ENCODE results near the gene PRPS1L1. TPM values are rescaled to one million over a fixed set of nuclear protein-coding genes. Genes with fewer than 3 reads are reported as not detected.
A peak's percentile ranks its signal among the peaks of the same experiment; 100 is the strongest.

The PRPS1L1 gene
- under 1 TPM in 1 of 4 donors, not detected in 3; 0.11 TPM for polyA plus RNA-seq (ENCODE audit: insufficient read length in 4 of 4)

DNA sequence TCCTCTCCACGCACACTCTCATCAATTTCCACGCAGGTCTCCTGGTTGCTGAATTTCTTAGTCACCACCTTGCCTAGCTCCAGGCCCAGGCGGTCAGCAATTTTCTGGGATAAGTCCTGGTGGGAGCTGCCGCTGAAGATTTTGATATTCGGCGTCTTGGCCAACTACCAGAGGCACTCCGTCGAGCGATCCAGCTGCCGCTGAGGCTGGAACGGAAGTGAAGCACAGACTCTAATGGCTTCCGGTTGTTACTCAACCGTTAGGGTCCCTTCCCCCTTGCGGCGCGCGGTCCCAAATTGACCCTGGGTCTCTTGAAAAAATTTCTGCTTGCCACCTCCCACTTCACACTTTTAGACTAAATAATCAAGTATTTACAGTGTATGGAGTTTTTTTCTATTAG lies at the start of gene PRPS1L1:
PRPS1L1 (minus strand) TSS at position 219 of the 400 bp plus-strand sequence.
- DNase-seq (ENCODE audit: low read depth in 4 of 4, low spot score in 2 of 4), result no peak

DNA sequence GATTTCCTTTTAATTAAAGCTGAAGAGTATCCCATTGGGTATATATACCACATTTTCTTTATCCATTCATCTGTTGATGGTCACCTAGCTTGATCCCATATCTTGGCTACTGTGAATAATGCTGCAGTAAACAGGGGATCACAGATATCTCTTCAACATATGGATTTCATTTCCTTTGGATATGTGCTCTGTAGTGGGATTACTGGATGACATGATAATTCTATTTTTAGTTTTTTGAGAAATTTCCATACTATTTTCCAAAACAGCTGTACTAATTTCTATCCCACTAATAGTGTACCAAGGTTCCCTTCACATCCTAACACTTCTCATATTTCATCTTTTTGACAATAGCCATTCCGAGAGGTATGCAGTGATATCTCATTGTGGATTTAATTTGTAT lies 48.8 kb upstream of the PRPS1L1 start:
- no peak for DNase-seq (ENCODE audit: low read depth in 4 of 4, low spot score in 2 of 4)

DNA sequence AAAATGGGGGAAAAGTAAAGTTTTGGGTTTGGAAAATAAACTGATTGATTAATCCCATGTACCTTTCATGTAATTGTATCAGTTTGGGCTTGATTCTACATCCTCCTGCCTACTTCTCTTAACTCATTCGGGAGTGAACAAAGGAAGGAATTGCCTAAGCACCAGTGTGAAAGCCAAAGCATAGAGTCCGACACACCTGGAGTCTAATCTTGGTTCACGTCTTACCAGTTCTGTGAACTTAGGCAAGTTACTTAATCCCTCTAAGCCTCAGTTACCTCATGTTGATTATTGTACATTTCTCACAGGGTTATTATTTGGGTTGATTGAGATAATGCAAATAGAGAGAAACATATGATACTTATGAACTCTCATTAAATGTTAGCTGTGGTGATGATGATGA lies 41.1 kb upstream of the PRPS1L1 start:
- DNase-seq (ENCODE audit: low read depth in 4 of 4, low spot score in 2 of 4), result no peak

DNA sequence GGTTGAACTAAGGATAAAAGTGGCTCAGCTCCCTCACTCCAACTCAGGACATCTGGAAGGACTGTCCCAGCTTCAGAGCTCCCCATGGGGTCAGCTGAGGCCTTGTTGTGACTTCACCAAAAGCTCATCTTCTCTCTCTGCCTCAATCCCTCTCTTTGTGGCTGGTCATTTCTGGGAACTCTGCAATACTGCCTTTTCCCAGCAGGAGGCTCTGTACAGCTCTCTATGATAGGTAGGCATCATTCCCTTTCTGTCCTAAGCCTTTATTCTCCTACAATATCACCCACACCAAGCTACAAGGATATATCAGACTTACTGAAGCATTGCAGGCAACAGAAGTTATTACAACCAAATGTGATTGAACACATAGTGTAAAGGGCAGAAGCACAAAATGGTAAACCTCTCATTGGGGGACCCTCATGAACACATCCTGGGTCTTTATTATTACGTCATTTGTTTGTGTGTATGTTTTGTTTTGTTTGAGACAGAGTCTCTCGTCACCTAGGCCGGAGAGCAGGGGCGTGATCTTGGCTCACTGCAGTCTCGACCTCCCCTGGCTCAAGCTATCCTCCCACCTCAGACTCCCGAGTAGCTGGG lies 36.7 kb upstream of the PRPS1L1 start:
- no peak for DNase-seq (ENCODE audit: low read depth in 4 of 4, low spot score in 2 of 4)

DNA sequence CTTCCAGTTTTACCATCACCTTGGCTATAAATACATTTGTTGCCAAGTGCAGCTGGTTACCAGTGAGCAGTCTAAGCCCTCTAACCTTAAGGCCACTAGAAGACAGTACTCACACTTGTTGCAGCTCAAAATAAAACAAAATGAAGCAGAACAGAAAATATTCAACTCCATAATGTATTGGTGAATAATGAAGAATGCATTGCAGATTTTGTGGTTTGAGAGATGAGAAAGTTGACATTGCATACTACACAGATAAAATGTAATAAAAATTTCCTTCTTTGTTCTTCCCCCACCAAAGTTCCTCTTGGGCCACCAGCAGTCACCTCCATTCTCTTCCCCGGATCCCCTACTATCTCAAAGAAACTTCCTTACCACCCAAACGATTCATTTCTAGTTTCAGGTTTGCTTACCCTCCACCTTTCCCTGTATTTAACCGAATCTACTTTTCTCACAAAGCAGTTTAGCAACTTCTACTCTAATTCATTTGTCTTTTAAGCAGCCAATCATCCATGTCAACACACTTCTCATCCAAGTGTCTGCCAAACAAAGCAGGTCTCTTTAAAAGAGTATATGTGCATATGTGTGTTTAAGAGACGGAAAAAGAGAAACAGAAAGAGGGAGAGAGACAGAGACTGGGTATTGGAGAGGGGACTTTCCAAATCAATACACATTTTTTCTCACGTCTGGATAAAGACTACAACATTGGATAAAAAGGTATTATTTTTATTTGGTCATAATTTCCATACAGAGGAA lies 35.7 kb upstream of the PRPS1L1 start:
- DNase-seq (ENCODE audit: low read depth in 4 of 4, low spot score in 2 of 4), result no peak

DNA sequence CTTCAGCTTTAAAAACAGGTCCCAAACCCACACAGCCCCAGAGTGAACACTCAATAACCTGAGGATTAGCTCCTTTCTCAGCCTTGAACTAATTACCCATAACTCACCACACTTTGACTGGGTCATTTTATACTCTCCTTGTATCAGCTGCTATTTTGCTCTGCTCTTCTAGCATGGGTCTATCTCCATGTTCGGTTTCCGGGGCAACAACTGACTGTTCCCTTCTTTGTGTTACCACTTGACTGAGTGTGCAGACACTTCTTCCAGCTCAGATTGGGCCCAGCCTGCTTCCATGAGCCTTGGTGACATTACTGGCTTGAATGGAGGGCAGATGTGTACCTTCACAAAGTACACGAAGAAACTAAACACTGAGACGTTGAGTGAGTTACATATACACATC lies 31.5 kb upstream of the PRPS1L1 start:
- no peak for DNase-seq (ENCODE audit: low read depth in 4 of 4, low spot score in 2 of 4)

DNA sequence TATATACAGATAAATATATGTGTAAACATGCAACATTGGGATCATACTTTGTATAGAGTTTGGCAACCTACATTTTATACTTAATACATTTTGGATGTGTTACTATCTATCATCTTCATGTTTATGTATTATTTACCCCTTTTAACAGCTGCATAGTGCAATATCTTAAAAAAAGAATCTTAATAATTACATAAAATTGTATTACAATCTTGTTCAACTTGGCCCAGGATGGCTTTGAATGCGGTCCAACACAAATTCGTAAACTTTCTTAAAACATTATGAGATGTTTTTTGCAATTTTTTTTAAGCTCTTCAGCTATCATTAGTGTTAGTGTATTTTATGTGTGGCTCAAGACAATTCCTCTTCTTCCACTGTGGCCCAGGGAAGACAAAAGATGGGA lies 26.3 kb upstream of the PRPS1L1 start:
- no peak for DNase-seq (ENCODE audit: low read depth in 4 of 4, low spot score in 2 of 4)

DNA sequence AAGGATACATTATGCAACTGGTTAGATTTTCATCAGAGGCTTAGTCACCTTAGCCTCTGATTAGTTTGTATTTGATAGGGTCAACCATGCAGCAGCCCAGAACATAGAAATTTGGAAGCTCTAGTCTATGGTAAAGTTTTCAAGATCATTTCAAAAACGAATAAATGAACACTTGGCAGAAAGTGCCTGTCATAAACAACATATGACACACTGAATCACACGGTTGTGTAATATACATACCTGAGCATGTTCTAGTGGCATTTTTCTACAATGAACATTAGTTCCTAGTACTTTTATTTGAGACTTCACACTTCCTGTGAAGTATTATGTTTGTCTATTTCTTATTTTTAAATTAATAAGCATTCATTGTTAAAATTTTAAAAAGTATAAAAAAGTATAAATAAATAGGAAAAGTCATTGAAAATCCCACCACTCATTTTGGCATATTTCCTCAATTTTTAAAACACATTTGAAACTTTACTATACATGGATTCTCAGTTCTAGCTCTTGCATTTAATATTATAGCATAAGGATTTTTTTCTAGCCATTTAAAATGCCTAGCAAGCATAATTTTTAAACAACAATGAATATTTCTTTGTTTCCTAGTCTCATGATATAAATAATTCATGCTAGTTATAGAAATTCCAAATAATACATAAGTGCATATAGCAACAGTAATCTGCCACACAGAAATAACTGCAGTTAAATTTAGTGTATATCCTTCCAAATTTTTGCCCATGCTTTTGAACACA lies 25.7 kb upstream of the PRPS1L1 start:
- no peak for DNase-seq (ENCODE audit: low read depth in 4 of 4, low spot score in 2 of 4)

DNA sequence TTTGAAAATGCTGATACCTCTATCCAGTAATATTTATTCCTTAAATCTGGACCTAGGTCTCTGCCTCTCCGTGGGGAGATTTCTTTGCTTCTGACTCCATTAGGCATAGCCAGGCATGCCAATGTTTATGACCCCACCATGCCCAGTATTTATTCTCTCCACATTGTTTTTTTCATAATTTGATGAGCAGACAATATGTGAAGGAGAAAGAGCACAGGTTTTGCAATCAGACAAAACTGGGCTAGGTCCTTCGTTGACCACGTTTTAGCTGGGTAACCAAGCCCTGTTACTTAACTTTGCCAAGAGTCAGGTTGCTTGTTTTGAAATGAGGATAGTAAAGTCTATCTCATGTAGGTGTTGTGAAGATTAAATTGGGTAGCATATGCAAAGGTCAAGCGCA lies 21.6 kb upstream of the PRPS1L1 start:
- no peak for DNase-seq (ENCODE audit: low read depth in 4 of 4, low spot score in 2 of 4)

DNA sequence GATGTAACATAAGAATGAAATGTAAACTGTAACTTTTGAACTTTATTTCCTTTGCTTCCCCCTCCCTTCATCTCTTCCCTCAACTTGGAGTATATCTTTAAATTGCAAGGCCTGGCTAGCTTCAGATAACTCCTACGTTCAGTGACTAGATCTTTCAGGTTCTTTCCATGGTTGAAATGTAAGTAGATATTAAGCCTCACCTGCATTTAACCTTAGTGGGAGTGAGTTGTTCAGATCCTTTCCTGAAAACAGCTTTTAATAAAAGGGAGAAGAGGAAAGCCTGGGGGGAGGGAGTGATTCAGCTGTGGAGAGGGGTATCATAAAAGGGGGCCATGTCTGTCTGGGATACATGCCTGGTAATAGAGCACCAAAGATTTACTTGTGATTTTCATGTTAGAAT lies 19.0 kb upstream of the PRPS1L1 start:
- DNase-seq (ENCODE audit: low read depth in 4 of 4, low spot score in 2 of 4), result peak in 1 of 4 donors; percentile 17

DNA sequence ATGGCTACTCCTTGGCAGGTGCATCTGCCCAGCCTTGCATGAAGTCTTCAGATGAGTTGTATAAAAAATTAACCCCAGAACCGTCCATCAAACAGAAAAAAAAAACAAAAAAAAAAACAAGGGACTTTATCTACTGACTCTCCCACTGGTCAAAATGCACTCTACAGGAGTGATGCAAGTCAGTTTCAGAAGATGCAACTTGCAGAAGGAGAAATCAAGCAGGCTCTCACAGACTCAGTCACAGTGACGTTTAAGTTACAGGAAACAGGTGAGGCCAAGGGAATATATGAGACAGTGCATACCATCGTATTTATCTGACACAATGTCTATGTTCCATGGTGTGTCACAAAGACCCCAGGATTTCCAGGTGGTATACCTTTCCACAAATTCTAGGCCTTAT lies 17.5 kb upstream of the PRPS1L1 start:
- DNase-seq (ENCODE audit: low read depth in 4 of 4, low spot score in 2 of 4), result no peak

DNA sequence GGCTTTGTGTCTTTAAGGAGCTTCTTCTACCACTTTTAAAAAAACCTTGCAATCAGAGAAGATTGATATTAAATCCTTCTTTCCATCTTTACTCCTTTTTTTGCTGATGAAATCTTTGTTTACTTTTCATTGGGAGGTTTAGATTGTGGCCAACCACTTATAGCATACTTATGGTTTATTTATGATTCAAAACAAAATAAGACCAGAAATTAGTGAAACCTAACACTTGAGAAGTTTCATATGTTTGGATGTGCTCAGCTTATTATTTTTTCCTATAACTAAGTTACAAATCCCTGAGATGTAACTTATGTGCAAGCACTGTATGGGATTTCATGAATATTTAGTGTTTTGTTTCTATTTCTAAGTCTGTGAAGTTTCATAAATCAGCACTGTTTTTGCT lies 13.5 kb upstream of the PRPS1L1 start:
- DNase-seq (ENCODE audit: low read depth in 4 of 4, low spot score in 2 of 4), result no peak

DNA sequence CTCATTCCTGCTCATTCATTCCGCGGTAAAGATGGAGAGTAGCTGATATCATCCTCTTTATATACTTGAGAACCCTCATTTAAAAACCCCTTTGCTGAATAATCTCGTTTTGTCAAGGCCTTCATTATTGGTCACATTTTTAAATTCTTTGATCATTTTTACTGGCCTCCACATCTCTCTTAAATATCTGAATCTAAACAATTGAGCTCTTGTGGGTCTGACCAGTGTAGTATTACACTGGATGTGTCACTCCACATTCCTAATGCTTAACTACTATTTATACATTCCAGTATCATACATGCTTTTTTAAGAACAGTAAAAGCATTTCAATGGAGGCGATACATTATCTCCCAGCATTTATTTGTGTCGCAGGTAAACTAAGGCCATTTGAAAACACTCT lies 12.6 kb upstream of the PRPS1L1 start:
- DNase-seq (ENCODE audit: low read depth in 4 of 4, low spot score in 2 of 4), result no peak

DNA sequence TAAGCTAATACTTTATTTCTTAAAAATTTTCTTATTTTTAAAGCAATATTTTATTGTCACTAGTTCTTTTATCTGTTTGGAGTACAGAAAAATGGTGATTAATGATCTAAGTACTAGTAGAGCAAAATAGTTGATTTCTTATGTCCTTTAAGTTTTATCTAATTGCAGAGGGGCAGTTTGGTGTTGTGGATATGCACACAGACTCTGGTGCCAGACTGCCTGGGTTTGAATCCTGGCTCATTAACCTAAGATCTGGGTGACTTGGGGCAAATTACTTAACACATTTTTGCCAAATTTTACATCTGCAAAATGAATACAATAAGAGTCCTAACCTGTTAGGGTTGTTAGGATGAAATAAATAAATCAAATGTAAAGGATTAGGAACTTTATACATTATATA lies 10.7 kb upstream of the PRPS1L1 start:
- no peak for DNase-seq (ENCODE audit: low read depth in 4 of 4, low spot score in 2 of 4)

DNA sequence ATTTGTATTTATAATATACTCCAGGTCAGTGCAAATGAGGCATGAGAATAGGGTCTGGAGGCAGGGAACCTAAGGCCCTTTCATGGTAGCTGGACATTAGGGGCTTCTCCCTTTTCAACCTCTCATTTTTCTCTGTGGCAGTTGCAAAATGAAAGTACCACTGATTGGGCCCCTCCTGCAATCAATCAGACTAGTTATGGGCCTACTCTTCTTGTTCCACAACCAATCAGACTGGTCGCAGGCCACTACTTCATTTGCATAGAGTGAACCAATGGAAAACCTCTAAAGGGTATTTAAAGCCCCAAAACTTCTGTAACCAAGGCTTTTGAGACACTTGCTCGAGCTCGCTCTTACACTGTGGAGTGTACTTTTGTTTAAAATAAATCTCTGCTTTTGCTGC lies 10.0 kb upstream of the PRPS1L1 start:
- no peak for DNase-seq (ENCODE audit: low read depth in 4 of 4, low spot score in 2 of 4)

DNA sequence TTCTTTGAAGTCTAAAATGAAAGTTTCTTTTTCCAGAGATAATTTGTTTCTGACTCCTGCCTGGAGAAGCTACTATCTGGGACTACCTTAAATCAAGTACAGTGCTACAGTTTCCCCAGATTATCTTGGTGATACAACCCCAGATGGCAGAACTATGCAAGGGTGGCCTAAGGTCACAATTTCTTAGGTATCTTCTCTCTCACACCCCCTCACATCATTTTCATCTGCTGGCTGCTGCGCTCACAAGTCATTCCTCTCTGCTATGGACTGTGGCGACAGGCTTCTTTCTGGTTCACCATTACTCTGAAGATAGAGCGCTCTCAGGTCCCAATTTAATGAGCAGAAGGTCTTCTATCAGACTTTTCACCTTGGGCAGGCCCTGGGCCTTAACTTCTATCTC lies 9.1 kb upstream of the PRPS1L1 start:
- no peak for DNase-seq (ENCODE audit: low read depth in 4 of 4, low spot score in 2 of 4)

DNA sequence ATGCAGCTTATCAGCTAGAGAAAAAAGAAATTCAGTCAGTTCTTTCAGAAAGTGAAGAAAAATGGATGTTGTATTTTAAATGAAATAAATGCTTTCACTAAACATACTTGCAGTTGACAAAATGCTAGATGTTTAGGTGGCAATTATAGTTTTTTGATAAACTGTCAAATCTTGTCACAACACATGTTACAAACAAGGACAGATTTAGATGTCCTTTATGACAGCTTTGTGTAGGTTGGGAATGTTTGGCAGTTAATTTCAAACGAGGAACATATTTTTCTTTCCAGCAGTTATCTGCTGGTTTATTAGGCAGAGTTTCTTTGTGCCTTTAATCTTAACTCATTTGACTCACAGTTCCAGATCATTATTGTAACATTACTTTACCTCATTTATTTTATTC lies 3.1 kb upstream of the PRPS1L1 start:
- DNase-seq (ENCODE audit: low read depth in 4 of 4, low spot score in 2 of 4), result no peak

DNA sequence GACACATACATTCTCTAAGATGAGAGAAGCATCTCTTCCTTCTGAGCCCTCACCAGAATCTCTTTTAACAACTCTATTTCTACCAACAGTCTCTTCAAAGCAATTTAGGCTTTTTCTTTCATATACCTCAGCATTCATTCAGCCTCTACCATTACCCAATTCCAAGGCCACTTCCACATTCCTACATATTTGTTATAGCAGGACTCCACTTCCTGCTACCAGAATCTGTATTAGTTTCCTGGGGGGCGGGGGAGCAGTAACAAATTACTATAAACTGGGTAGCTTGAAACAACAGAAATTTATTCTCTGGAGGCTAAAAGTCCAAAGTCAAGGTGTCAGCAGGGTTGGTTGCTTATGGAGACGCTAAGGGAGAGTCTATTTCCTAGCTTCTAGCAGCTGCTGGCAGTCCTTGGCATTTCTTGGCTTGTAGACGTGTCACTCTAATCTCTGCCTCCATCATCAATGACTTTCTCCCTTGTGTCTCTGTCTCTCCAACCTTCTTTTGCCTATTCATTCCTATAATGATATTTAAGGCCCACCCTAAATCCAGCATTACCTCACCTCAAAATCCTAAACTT lies 7.4 kb downstream of the PRPS1L1 start:
- DNase-seq (ENCODE audit: low read depth in 4 of 4, low spot score in 2 of 4), result no peak

DNA sequence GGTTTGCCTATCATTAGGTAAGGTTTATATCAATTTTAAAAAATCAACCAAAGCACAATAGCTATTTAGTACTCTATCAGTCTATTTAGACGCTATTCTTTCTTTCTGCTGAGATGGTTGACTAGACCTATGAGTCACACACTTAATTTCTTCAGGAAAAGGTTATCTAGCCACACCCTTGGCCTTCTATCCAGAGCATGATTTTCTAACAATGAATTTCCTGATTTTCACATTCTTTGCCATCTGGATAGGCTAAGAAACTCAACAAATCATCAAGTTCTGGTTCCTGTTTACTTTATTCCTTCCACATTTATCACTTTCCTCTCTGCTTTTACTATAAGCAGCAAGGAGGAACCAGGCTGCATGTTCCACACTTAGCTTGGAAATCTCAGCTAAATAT lies 8.1 kb downstream of the PRPS1L1 start:
- DNase-seq (ENCODE audit: low read depth in 4 of 4, low spot score in 2 of 4), result no peak

DNA sequence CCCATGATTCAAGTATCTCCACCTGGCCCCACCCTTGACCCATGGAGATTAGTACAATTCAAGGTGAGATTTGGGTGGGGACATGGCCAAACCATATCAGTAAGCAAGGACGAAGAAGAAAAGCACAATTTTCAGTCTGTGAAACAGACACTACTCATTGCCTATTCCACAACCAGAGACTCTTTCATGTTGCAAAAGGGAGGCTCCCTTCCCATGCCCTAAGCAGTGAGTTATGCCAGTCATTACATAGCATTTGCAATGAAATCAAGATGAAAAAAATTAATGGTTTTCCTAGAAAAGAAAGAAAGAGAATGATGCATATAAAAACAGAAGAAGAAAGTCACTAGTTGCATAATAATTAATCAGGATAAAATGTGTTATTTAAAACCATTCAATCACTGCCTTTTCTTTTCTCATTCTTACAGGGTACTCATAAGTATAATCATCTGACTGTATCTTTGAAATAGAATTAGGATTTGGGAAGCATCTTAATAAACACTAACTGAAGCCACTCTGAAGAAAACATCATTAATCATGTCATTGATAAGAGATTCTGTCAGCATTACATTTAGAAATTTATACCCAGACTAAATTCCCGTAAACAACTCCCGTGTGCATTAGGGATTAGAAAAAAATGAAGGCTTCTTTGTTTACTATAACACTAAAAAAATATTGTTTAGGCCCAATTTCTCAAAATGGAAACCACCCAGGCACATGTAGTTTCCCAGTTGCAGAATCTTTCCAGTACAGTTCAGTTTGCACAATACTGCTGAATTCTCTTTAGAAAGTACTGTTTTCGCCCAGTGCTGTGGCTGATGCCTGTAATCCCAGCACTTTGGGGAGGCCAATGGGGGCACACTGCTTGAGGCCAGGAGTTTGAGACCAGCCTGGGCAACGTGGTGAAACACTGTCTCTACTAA lies 9.1 kb downstream of the PRPS1L1 start:
- no peak for DNase-seq (ENCODE audit: low read depth in 4 of 4, low spot score in 2 of 4)

Measured in left renal cortex interstitium (tissue), 4 donors.